Uterus (tissue), 2 donors: Measurements from ENCODE around the gene KCNK10.

Source experiments
- POLR2A ChIP-seq, 2 donors: fragments of 450-650 bp; IDR thresholded peaks; one replicate each; pipeline ENCODE4 v1.6.1; 2016; ENCODE audit warnings: antibody characterized with exemption in 2 of 2, mild to moderate bottlenecking in 1 of 2, moderate library complexity in 1 of 2
- TF ChIP-seq, protein P1 (sequence below), 4 experiments: fragments of 200-600 bp in 2 of 4; fragments of 450-650 bp in 2 of 4; sonication (generic) in 2 of 4; IDR thresholded peaks; one replicate each; pipeline ENCODE4 v1.5.1; 2016 to 2019; ENCODE audit warnings: antibody characterized with exemption in 4 of 4, mild to moderate bottlenecking in 2 of 4, moderate library complexity in 1 of 4

DNA sequence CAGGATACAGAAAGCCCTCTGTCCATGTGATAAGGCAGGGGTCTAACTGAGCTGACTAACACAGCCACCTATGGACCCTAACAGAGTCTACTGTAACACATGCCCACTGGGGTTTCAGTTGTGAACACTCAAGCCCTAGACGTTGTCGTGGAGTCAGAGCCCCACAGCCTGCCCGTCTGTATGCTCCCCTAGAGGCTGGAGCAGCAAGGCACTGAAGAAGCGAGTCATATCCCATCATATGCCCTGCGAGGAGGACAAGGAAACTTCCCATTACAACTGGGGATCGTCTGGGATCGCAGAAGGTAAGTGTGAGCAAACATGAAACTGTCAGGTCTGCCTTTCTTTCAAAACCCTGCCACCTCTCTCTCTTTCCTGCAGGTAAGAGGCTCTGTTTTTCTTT lies 180.1 kb downstream of the KCNK10 start:
- TF ChIP-seq, protein P1, sequence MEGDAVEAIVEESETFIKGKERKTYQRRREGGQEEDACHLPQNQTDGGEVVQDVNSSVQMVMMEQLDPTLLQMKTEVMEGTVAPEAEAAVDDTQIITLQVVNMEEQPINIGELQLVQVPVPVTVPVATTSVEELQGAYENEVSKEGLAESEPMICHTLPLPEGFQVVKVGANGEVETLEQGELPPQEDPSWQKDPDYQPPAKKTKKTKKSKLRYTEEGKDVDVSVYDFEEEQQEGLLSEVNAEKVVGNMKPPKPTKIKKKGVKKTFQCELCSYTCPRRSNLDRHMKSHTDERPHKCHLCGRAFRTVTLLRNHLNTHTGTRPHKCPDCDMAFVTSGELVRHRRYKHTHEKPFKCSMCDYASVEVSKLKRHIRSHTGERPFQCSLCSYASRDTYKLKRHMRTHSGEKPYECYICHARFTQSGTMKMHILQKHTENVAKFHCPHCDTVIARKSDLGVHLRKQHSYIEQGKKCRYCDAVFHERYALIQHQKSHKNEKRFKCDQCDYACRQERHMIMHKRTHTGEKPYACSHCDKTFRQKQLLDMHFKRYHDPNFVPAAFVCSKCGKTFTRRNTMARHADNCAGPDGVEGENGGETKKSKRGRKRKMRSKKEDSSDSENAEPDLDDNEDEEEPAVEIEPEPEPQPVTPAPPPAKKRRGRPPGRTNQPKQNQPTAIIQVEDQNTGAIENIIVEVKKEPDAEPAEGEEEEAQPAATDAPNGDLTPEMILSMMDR (IDR thresholded peaks at IDR 0.05) = no peak
- no peak for TF ChIP-seq POLR2A (IDR thresholded peaks at IDR 0.05)
